Lower lobe of right lung (tissue), 2 donors: Measurements from ENCODE around the gene NT5C3B. TPM values are rescaled to one million over a fixed set of nuclear protein-coding genes. Genes with fewer than 3 reads are reported as not detected.

Experiments
- ATAC-seq, 2 donors: fragments of 200-7000 bp; cut with Tn5 transposase; one replicate each; pipeline ENCODE4 v1.9.1; 2020 to 2022; ENCODE audit warnings: mild to moderate bottlenecking in 2 of 2, moderate library complexity in 2 of 2
- DNase-seq: peaks from one replicate; pipeline ENCODE4 v3.0.0-alpha.2; 2020
- H3K27ac ChIP-seq: fragments of 200-600 bp; one replicate; pipeline ENCODE4 v1.8.0; 2022
- H3K27me3 ChIP-seq: fragments of 200-600 bp; one replicate; pipeline ENCODE4 v1.8.0; 2022; ENCODE audit warnings: low read depth
- H3K36me3 ChIP-seq: fragments of 200-600 bp; one replicate; pipeline ENCODE4 v1.8.0; 2022; ENCODE audit warnings: mild to moderate bottlenecking
- H3K4me1 ChIP-seq: fragments of 200-600 bp; one replicate; pipeline ENCODE4 v1.8.0; 2022
- H3K4me3 ChIP-seq: fragments of 200-600 bp; one replicate; pipeline ENCODE4 v1.8.0; 2022; ENCODE audit warnings: mild to moderate bottlenecking
- H3K9me3 ChIP-seq: fragments of 200-600 bp; one replicate; pipeline ENCODE4 v1.8.0; 2022
- CTCF ChIP-seq: fragments of 200-600 bp; IDR thresholded peaks from one replicate; pipeline ENCODE4 v1.8.0; 2022; ENCODE audit warnings: antibody characterized with exemption, mild to moderate bottlenecking
- intact Hi-C: fragments of 100-400 bp; cut with DNase I; formaldehyde crosslinking; loops from one replicate; pipeline ENCODE4 v1.11.0; 2022
- total RNA-seq: library from RNA; stranded (reverse); fragmentation: NEBNext Ultra II Directional; extraction: Animal tissue kit (Norgen Biotek cat#: 25700); gene quantifications from one replicate; pipeline ENCODE4 v1.2.1, GENCODE V29; 2021
- donor health status: DM: no; HTN: yes; CAD: no; lungs with severe emphysema.

The NT5C3B gene
- total RNA-seq, 1 donor from 2014 or later, result 32.0 TPM

GRCh38 chr17:41823141-41823524, 12.9 kb downstream of the NT5C3B start:
- no peaks in the 10 kb centered on the region for H3K4me1 ChIP-seq
- H3K36me3 ChIP-seq, result peaks cover 36% of the 10 kb centered on the region
- no peak overlapping the region for H3K27ac ChIP-seq
- H3K9me3 ChIP-seq, result no peaks in the 10 kb centered on the region
- intact Hi-C loops, result no loop called here
- TF ChIP-seq CTCF, result no peak
- no peak for ATAC-seq
- DNase-seq, result no peak
- H3K4me3 ChIP-seq, result no peak overlapping the region
- no peaks in the 10 kb centered on the region for H3K27me3 ChIP-seq

GRCh38 chr17:41822216-41823140, 13.6 kb downstream of the NT5C3B start:
- H3K36me3 ChIP-seq, result peaks cover 29% of the 10 kb centered on the region
- no peak overlapping the region for H3K4me3 ChIP-seq
- intact Hi-C loops, result no loop called here
- H3K9me3 ChIP-seq, result no peaks in the 10 kb centered on the region
- no peaks in the 10 kb centered on the region for H3K27me3 ChIP-seq
- no peak for DNase-seq
- H3K4me1 ChIP-seq, result no peaks in the 10 kb centered on the region
- H3K27ac ChIP-seq, result no peak overlapping the region
- TF ChIP-seq CTCF, result no peak
- no peak for ATAC-seq

- intact Hi-C loops, result no loop called here
- H3K9me3 ChIP-seq, result no peaks in the 10 kb centered on the region
- no peaks in the 10 kb centered on the region for H3K27me3 ChIP-seq
- no peak overlapping the region for H3K27ac ChIP-seq
- DNase-seq (no peak), ATAC-seq (no peak)
- no peaks in the 10 kb centered on the region for H3K4me1 ChIP-seq
- no peak overlapping the region for H3K4me3 ChIP-seq
- no peak for TF ChIP-seq CTCF
- H3K36me3 ChIP-seq, result peaks cover 22% of the 10 kb centered on the region
Observed at GRCh38 chr17:41821776-41822175, 14.3 kb downstream of the NT5C3B start.

GRCh38 chr17:41818024-41818423, 18.0 kb downstream of the NT5C3B start:
- H3K36me3 ChIP-seq, result no peaks in the 10 kb centered on the region
- H3K27me3 ChIP-seq, result no peaks in the 10 kb centered on the region
- no peak for TF ChIP-seq CTCF
- DNase-seq (no peak), ATAC-seq (no peak)
- no peak overlapping the region for H3K4me3 ChIP-seq
- intact Hi-C loops, result no loop called here
- no peak overlapping the region for H3K27ac ChIP-seq
- no peaks in the 10 kb centered on the region for H3K4me1 ChIP-seq
- no peaks in the 10 kb centered on the region for H3K9me3 ChIP-seq

- TF ChIP-seq CTCF, result no peak
- no peaks in the 10 kb centered on the region for H3K9me3 ChIP-seq
- H3K4me3 ChIP-seq, result no peak overlapping the region
- ATAC-seq (no peak), DNase-seq (no peak)
- peaks cover 7% of the 10 kb centered on the region for H3K4me1 ChIP-seq
- no peaks in the 10 kb centered on the region for H3K36me3 ChIP-seq
- intact Hi-C loops, result no loop called here
- no peak overlapping the region for H3K27ac ChIP-seq
- H3K27me3 ChIP-seq, result no peaks in the 10 kb centered on the region
Observed at GRCh38 chr17:41816637-41817320, 19.3 kb downstream of the NT5C3B start.
